ENCODE data around the gene SYT13.
"Not testable (repeated sequence)": the region's sequence is repeated elsewhere in the genome, so short reads cannot be mapped to it uniquely, and the experiment has no call there.

The SYT13 gene

DNA sequence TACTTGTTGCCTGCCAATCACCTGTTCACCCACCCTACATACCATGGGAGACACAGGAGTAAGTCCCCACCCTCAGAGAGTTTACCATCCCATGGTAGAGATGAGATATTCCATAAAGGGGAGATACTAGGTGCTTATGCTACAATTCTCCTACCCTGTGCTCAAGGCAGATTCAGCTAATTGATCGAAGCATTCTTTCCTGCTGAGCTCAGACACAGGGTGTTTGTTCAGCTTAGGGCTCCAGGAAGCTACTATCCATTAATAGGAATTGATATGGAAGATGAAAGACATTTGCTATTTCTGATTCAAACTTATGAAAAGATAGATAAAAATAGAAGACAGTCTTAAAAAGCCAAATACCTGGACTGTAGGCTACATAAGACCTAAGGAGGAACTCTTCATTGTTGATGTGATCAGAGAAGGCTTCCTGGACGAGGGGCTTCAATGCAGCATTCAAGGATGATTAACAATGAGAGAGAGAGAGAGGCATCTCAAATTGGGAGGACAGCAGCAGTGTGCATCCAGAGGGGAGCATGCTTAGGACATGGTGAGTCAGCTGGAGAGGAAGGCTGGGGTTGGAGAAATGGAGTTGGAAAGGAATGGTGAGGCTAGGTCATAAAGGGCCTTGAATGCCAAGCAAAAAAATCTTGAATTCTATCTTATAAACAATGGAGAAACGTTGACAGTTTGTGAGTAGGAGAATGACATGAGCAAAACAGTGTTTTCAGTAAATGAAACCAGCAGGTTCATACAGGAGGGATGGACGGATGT lies 15.0 kb downstream of the SYT13 start:
- DNase-seq: no peak

DNA sequence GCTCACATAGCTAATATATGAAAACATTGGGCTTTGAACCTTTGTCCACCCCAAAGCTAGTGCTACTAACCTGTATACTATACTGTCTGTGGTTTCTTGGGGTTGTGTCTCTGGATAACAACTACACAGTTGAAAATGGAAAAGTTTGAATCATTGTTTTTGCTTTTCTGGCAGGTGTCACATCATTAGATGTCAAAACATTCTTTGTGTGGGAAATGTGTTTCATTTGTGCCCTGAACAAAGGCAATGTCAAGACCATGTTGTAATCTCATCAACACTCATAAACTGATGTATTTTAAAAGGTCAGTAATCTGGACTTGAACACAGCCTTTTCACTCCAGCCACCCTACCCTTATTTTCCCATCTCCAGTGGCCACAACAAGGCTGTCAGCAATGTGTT lies 16.5 kb downstream of the SYT13 start:
- DNase-seq: no peak

DNA sequence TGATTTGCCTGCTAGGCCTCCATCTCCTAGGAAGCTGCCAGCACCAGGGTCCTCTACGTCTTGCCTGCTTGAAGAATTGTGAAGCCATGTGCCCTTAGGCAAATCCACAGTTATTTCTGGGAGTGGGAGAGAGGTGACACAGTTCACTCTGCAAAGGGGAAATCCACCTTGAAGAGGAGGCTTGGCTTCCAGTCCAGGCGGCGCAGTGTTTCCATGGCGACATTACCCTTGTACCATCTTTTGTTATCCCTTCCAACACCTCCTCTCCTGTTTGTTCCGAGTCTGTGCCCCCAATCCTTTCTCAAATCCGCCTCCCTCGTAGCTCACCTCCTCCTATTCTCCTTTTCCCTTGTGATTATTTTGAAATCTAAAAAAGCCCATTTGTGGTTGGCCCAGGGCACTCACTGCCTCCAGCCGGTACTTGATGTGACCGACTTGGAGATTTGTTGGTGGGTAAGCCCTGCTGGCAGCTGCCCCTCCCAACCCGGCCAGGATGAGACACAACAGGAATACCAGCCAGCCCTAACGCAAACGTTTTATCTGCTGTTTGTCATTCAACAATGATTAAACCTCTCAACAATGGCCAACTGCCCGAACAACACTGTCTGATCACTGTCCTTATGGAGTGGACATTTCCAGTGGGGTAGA lies 18.4 kb downstream of the SYT13 start:
- DNase-seq: no peak

DNA sequence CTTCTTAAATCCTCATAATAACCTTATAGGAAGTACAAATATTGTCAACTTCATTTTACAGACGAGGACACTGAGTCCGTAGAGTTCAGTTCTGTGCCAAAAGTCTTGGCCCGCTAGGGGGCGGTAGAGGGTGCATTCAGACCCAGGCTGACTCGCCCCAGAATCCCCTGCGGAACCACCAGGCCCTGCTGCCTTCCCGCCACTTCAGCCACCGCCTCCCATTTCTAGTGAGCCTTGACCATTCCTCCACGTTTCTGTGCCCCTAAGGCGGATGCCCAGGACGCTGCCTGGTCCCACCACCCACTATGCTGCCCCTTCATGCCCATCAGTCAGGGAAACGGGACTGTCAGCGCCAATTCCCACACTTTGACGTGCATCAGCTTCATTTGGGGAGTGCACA lies 19.1 kb downstream of the SYT13 start:
- no peak for DNase-seq

DNA sequence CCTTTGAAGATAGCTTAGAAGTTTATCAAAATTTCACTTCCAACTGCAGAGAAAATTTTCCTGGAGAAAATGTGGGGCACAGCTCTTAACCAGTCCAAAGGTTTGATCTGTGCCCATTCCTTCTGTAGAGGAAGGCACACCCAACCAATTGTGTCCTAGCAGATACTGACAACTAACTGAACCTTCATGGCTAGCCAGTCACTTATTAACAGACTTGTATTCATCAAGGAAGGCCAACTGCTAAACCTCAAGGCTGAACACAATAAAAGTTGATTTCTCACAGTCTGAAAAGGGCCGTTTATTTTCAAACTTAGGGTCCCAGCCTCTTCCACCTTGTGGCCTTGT lies 19.5 kb downstream of the SYT13 start:
- DNase-seq: no peak

DNA sequence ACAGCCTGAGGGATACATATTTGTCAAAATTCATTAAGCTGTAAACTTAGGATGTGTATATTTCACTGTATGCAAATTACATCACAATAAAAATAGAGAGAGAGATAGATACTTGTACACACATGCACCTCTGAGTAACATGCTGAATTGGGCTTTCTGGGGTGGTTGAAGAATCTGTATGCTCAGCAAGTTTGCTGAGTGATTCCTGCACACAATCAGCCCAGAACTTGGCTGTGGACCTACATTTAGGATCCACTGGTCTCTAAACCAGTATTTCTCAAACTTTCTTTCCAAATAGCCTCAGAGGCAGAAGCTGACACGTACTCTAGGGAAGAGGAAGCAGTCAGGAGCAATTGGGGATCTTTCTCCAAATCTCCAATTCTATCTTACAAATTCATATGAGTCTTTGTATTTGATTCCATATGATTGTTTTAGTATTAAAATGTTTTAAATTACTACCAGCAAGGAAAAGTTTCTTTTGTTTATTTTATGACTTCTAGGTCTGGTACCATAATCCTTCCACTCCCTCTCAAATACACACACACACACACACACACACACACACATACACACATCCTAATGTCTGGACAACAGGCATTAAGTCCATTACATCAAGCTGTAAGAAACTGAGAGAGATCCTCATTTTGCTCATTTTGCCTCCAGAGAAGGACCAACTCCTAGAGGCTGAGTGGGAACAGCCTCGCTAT lies 20.0 kb downstream of the SYT13 start:
- DNase-seq: no peak

DNA sequence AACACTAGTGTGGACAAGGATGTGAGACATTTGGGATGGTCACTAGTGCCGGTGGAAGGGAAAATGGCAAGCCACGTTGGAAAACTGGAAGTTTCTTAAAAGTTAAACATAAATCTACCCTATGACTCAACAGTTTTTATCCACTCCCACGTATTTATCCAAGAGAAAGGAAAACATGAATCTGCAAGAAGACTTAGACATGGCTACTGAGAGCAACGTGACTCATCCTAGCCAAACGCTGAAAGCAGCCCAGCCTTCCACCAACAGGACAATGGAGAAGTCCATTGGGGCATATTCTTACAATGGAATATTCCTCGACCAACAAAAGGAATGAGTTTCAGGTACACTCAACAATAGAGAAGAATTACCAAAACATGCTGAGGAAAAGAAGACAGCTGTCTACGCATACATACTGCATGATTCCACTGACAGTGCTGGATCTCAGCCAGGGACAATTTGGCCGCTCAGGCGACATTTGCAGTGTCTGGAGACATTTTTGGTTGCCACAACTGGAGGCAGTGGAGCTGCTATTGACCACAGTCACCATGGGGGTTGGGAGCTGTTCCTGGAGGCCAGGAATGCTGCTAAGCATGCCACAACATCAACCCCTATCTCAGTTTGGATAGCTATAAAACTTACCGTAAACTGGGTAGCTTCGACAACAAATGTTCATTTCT lies 21.2 kb downstream of the SYT13 start:
- DNase-seq: no peak

DNA sequence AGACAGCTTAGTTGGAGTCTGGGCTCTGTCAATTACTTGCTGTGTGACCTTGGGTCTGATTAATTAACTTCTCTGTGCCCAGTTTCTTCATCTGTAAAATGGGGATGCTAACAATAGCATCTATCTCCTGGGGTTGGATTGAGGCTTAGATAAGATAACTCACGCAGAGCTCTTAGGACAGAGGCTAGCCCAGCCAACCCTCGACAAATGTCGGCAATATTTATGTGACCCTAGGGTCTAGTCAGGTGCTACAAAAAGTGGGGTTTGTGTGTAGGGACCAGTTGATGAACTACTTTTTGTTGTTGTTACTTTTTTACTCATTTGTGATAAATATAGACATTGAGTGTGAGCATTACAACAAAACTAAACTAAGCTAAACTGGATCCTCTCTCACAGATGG lies 22.4 kb downstream of the SYT13 start:
- DNase-seq: no peak

DNA sequence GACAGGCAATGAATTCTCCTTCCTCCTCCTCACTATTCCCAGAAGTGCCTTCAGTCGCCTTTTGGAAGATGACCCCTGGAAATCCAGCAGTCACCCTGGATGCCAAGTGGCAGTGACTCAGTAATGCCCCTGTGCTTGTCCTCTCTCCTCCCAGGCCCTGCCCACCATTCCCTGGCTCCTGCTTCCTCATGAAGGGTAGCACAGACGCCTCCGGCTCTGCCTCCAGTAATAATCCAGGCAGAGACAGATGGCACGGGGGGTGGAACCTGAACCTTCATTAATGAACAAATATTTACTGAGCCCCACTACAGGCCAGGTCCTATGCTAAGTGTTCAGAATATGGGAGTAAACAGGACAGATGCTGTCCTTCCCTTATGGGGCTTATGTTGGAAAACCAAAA lies 23.2 kb downstream of the SYT13 start:
- DNase-seq: no peak

DNA sequence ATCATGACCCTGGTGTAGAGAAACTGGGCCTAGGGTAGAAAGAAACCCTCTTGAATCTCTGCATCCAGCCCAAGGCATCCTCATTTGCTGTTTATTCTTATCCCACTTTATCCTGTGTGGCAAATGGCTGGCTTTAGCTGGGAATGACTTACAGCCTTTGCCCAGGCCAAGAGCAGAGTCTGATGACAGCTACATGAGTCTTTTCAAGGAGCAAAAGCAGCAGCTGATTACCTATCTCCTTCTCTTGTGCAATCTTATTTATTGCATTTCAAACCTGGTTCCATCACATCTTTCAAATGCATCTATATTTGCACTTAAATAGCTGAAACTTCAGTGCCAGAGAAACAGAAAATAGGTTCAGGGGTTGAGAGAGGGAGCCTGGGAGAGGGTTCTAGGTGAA lies 26.1 kb downstream of the SYT13 start:
- DNase-seq: no peak

DNA sequence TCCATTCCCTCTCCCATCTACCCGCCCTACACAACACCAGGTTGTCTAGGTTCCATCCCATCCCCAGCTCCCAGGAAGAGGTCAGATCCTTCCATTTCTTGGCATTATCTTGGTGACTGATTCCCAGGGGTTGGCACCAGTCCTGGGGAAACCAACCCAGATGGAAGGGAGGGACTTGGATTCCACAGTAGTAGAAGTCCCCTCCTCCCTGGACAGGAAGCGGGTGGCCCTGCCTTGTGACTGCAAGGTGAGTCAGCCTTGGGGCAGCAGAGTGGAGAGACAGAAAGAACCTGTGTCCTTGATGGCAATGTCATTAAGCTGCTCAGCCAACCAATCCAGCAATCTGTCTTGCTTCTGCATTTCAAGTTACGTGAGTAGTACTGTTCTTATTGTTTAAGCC lies 26.5 kb downstream of the SYT13 start:
- DNase-seq: no peak

DNA sequence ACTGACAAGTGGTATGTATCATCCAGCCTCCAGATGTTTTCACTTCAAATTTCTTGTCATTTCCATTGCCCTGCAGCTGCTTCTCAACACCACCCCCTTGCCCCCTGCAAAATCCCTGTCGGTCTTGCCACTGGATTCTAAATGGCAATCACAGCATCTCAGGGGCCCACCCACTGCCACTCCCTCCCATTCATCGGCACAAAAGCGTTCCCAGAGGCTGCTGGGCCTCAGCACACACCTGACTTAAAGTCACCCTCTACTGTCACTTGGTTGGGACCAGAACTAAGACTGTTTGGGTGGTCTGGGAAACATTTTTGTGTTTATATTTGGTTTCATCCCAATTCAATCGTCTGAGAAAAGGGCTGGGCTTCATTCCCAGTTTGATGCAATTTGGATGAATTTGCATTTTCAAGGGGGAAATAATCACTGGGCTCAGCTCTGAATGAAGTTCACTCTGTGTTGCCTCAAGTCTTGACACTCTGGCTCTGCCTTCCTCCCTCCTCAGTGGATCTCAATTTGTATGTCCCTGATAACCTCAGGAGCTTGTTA lies 27.1 kb downstream of the SYT13 start:
- no peak for DNase-seq

DNA sequence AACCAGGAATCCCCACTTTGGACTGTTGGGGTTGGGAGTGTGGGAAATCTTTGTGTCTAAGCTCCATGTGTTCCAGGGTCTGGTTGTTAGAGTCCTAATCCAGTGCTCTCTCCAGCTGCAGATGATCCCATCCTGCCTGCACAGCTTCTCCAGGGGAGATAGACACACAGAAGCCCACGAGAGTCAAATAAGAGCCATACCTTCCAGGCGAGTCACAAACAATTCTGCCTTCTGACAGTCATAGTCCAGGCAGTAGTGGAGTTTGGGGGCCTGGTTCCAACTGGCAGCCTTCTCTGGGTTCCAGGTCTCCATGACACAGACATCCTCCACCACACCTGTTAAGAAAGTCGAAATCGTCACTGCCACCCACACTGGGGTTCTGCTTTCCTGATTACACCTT lies 32.1 kb downstream of the SYT13 start:
- no peak for DNase-seq

DNA sequence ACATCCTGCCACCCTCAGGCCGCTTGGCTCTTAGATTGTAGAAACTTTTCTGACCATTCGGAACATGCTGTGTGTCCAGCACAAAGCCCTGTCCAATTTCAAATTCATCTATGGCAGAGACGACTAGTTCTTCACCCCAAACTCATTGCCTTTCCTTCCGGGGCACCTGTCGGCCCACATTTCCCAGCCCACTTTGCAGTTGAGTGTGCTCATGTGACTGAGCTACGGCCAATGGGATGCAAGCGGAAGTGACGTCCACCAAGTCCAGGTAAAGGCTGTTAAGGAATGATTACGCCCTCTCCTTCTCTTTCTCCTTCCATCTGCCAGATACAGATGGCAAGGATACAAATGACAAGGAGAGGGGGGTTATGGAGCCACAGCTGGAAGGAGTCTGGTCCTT lies 32.5 kb downstream of the SYT13 start:
- DNase-seq: no peak

DNA sequence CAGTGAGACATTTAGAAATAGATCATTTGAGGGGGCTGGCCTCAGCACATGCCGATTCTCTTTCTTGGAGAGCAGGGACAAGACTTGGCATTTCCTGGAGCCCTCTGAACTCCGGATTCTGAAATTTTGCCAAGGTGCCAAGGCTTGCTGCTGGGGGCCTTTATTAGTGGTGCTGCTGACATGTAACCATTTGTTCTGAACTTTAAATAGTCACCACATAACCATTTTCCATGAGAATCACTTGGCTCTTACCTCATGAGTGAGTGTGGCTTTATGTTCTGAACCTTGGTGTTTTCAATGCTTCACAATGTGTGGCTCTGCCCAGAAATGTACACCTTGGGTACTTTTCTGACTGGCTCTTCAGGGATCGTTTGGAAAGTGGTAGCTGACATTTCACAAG lies 33.3 kb downstream of the SYT13 start:
- DNase-seq: no peak

DNA sequence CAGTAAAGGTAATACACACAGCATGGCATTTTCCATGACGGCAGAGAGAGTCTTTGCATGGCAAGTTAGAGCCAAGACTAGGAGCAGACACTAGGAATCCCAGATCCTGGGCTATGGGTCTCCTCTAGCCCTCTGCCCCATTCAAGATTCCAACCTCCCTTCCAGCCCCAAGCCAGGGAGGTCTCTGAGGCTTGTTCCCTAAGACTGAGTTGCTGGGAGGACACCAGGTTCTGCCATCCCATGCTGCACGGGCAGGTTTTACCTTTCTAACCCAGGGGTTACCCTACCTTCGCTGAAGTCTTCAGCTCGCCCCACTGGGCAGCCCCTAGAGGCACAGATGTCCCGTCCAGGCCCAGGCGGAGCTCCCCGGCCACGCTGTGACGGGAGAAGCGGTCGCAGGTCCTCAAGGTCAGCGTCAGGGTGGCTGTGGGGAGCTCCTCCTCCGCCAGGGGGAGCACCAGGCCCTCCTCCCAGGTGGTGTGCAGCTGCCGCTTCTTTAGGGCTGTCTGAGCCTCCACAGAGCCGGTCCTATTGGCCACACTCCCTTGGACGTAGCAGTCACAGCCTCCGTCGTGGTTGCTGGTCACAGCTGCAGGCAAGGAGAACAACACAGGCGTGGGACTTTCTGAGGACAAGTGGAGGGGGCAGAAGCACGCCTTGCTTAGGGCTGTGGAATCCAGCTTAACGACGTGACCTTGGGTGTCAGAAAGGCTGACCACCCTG lies 33.8 kb downstream of the SYT13 start:
- DNase-seq: no peak

DNA sequence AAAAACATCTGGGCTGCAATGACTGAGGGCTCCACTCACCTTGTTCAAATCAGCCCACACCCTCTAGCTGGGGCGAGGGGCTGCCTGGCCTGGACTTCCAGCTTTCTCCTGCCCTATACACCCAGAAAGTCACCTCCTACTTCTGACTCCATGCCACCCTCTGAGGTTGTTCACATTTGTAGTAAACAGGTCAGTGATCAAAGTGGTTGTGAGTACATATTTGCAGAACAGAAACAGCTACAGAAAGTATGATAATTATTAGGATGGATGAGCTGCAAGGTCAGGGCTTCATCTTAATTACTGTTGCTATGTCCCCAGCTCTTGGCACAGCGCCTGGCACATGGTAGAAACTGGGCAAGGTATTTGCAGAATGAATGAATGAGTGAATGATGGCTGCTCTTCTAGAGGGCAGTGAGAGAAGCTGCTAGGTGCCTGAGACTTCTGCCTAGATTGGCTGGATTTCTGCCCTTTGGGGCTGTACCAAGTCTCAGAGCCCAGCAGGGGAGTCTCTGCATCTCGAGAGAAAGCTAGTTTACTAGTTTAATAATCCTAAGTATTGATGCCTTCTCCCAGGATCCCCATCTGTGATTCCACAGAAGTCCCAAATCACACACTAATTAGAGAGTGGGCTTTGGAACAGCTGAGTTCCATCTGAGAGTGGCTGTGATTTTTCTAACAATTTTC lies 36.0 kb downstream of the SYT13 start:
- DNase-seq: no peak

DNA sequence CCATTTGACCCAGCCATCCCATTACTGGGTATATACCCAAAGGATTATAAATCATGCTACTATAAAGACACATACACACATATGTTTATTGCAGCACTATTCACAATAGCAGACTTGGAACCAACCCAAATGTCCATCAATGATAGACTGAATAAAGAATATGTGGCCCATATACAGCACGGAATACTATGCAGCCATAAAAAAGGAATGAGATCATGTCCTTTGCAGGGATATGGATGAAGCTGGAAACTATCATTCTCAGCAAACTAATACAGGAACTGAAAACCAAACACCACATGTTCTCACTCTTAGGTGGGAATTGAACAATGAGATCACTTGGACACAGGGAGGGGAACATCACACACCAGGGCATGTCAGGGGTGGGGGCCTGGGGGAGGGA lies 36.8 kb downstream of the SYT13 start:
- DNase-seq: not testable (repeated sequence)

DNA sequence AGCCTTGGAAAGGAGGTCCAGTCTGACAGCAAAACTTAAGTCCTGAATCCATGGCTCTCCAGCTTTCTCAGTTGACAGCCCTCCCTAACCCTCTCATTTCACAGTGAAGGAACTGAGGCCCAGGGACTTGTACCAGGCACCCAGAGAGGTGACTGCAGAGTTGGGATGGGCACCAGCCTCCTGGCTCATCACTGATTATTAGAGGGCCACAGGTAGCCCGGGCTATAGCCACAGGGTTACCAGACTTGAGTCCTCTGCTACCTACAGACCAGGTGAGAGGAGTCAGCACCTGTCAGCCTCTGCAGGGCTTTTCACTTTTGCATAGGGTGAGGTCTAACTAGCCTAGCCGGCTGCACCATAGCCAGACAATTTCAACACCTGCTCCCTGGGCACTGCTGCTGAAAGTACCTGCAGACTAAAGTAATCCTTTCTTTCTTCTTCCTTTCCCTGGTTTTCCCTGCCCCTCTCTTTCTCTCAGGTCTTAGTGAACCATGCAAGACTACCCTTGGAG lies 37.6 kb downstream of the SYT13 start:
- DNase-seq: no peak

DNA sequence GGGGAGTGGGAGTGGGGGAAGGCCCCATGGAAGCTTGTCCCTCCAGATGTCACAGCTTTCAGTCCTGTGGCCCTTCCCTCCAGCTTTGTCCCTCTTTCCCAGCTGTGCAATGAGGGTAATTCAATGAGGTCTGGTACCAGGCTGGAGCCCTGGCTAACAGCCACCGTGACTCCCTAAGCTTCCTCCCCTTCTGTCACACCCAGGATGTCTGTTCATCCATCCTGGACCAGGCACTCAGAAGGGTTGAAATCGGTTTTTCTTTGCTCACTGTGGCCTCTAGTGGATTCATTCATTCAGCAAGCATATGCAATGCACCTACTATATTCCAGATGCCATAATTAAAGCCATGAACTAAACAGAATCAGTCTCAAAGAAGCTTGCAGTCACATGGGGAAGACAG lies 38.7 kb downstream of the SYT13 start:
- DNase-seq: no peak

DNA sequence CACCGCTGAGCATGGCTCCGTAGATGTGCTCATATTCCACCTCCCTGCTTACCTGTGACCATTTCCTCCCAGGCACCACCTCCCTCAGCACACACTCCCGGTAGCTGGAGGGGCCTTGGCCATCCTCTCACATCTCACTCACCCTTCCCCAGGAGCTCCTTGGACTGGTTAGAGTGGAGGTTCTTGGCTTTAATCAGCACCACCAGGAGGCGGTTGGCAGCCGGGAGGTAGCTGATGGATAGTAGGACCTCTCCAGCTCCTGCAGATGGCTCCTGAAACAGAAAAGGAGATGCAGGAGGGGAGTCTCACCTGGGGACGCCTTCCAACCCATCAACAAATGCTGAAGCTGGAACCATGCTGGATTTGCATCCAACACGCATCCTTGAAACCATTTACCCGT lies 39.9 kb downstream of the SYT13 start:
- no peak for DNase-seq
